SK-N-SH (cell line): ENCODE measurements around the gene ENTREP3. TPM values are rescaled to one million over a fixed set of nuclear protein-coding genes. Genes with fewer than 3 reads are reported as not detected.

Source experiments
- CTCF ChIA-PET: fragments of 300-600, 350-600 bp; formaldehyde crosslinking; extraction: SDS; loops from one replicate; lab custom pipeline; 2021; lab: Yijun Ruan, JAX
- POLR2A ChIA-PET: fragments of 350-600 bp; sonication (Branson Sonifier 250); formaldehyde crosslinking; extraction: SDS; loops from one replicate; lab custom pipeline; 2020; ENCODE audit warnings: antibody characterized with exemption, inconsistent platforms; lab: Yijun Ruan, JAX
- DNase-seq: peaks from one replicate; pipeline ENCODE4 v3.0.0; 2012
- H2AFZ ChIP-seq: fragments of 200-600 bp; sonication (generic); 2 replicates; pipeline ENCODE4 v1.8.1; 2016; ENCODE audit warnings: antibody characterized with exemption, mild to moderate bottlenecking, low read depth
- H3F3A ChIP-seq: fragments of 200-600 bp; sonication (generic); replicated peaks from 2 replicates; pipeline ENCODE3; 2016; ENCODE audit warnings: antibody characterized with exemption, mild to moderate bottlenecking; ENCODE audit not compliant: insufficient read depth
- H3K27ac ChIP-seq, 2 experiments: fragments of 200-500 bp in 1 of 2; fragments of 200-600 bp in 1 of 2; sonication (Bioruptor generic) in 1 of 2; sonication (generic), shearing (Covaris generic) in 1 of 2; 2 replicates each; pipeline versions ENCODE4 v1.5.1 to v1.6.1; 2014 to 2016; ENCODE audit warnings: low read depth in 2 of 2, inconsistent platforms in 1 of 2, low read length in 1 of 2, mild to moderate bottlenecking in 1 of 2, mixed read lengths in 1 of 2
- H3K27me3 ChIP-seq: fragments of 200-600 bp; sonication (generic), shearing (Covaris generic); 2 replicates; pipeline ENCODE4 v1.6.1; 2016; ENCODE audit warnings: mixed run types; ENCODE audit not compliant: insufficient read depth
- H3K36me3 ChIP-seq, 2 experiments: fragments of 200-500 bp in 1 of 2; fragments of 200-600 bp in 1 of 2; sonication (Bioruptor generic) in 1 of 2; sonication (generic) in 1 of 2; replicated peaks in 1 of 2; 2 replicates each; pipeline versions ENCODE3 to v1.5.1; 2014 to 2016; ENCODE audit warnings: low read length in 1 of 2, mild to moderate bottlenecking in 1 of 2; ENCODE audit not compliant: insufficient read depth in 2 of 2, control insufficient read depth in 1 of 2
- H3K4me1 ChIP-seq, 2 experiments: fragments of 200-500 bp in 1 of 2; fragments of 200-600 bp in 1 of 2; sonication (Bioruptor generic) in 1 of 2; sonication (generic), shearing (Covaris generic) in 1 of 2; 2 replicates each; pipeline versions ENCODE4 v1.5.1 to v1.6.1; 2014 to 2016; ENCODE audit warnings: low read depth in 1 of 2, low read length in 1 of 2, mixed run types in 1 of 2; ENCODE audit not compliant: insufficient read depth in 2 of 2, control insufficient read depth in 1 of 2
- H3K4me2 ChIP-seq: fragments of 200-600 bp; sonication (generic), shearing (Covaris generic); 2 replicates; pipeline ENCODE4 v1.6.1; 2017; ENCODE audit warnings: mixed run types
- H3K4me3 ChIP-seq, 2 experiments: fragments of 200-500 bp in 1 of 2; fragments of 200-600 bp in 1 of 2; sonication (Bioruptor generic) in 1 of 2; sonication (generic), shearing (Covaris generic) in 1 of 2; 2 replicates each; pipeline versions ENCODE4 v1.5.1 to v1.8.1; 2014 to 2016; ENCODE audit warnings: low read depth in 2 of 2, inconsistent platforms in 1 of 2, low read length in 1 of 2, mild to moderate bottlenecking in 1 of 2, mixed read lengths in 1 of 2, moderate library complexity in 1 of 2
- H3K79me2 ChIP-seq: fragments of 200-600 bp; sonication (generic); 2 replicates; pipeline ENCODE4 v1.8.1; 2017; ENCODE audit warnings: mild to moderate bottlenecking; ENCODE audit not compliant: insufficient read depth
- H3K9ac ChIP-seq: fragments of 200-600 bp; sonication (generic); 2 replicates; pipeline ENCODE4 v1.6.1; 2017; ENCODE audit warnings: mixed run types
- H3K9me2 ChIP-seq: fragments of 200-600 bp; sonication (generic); 2 replicates; pipeline ENCODE4 v1.6.1; 2017; ENCODE audit warnings: mixed run types
- H3K9me3 ChIP-seq: fragments of 200-600 bp; sonication (generic); 2 replicates; pipeline ENCODE4 v1.6.1; 2017; ENCODE audit warnings: mixed run types, mild to moderate bottlenecking, moderate library complexity
- H4K20me1 ChIP-seq: fragments of 200-600 bp; sonication (generic); 2 replicates; pipeline ENCODE4 v1.6.1; 2017; ENCODE audit warnings: mild to moderate bottlenecking, mixed run types; ENCODE audit not compliant: insufficient read depth
- CHD2 ChIP-seq: fragments of 150-350 bp; IDR thresholded peaks from 2 replicates; pipeline ENCODE4 v1.6.1; 2018; ENCODE audit warnings: low read length; ENCODE audit not compliant: partially characterized antibody
- ELF1 ChIP-seq: IDR thresholded peaks from 2 replicates; pipeline ENCODE4 v1.4.0; 2012
- EP300 ChIP-seq, 2 experiments: IDR thresholded peaks; 2 replicates each; pipeline versions ENCODE4 v1.4.0 to v1.6.1; 2012; ENCODE audit warnings: borderline replicate concordance in 1 of 2, low read depth in 1 of 2, low read length in 1 of 2
- EZH2phosphoT487 ChIP-seq: fragments of 200-600 bp; sonication (generic); IDR thresholded peaks from 2 replicates; pipeline ENCODE4 v1.6.1; 2017; ENCODE audit warnings: low read depth, mixed run types, mild to moderate bottlenecking, antibody characterized with exemption, moderate library complexity, borderline replicate concordance
- FOSL2 ChIP-seq: IDR thresholded peaks from 2 replicates; pipeline ENCODE4 v1.4.0; 2012; ENCODE audit warnings: low read depth, mild to moderate bottlenecking, moderate library complexity, borderline replicate concordance
- FOXM1 ChIP-seq: IDR thresholded peaks from 2 replicates; pipeline ENCODE4 v1.4.0; 2012; ENCODE audit warnings: low read depth, mild to moderate bottlenecking
- GABPA ChIP-seq: IDR thresholded peaks from 2 replicates; pipeline ENCODE4 v1.4.0; 2012; ENCODE audit warnings: low read depth, mild to moderate bottlenecking
- GATA2 ChIP-seq: sonication (generic); formaldehyde crosslinking; IDR thresholded peaks from 2 replicates; pipeline ENCODE4 v1.5.0; 2020; ENCODE audit warnings: mild to moderate bottlenecking, missing genetic modification reagents
- JUND ChIP-seq: IDR thresholded peaks from 2 replicates; pipeline ENCODE4 v1.4.0; 2012
- MEF2A ChIP-seq: IDR thresholded peaks from 2 replicates; pipeline ENCODE4 v1.4.0; 2012; ENCODE audit warnings: low read depth, borderline replicate concordance
- MXI1 ChIP-seq: IDR thresholded peaks from 2 replicates; pipeline ENCODE4 v1.6.1; 2012; ENCODE audit warnings: mild to moderate bottlenecking, low read depth, low read length, improper control_type of control experiment
- NFIC ChIP-seq: IDR thresholded peaks from 2 replicates; pipeline ENCODE4 v1.4.0; 2012; ENCODE audit warnings: borderline replicate concordance
- NRF1 ChIP-seq: IDR thresholded peaks from 2 replicates; pipeline ENCODE4 v1.6.1; 2012; ENCODE audit warnings: low read depth, mild to moderate bottlenecking, low read length
- RAD21 ChIP-seq: IDR thresholded peaks from 2 replicates; pipeline ENCODE4 v1.6.1; 2012; ENCODE audit warnings: mild to moderate bottlenecking, low read length
- RCOR1 ChIP-seq: fragments of 150-350 bp; IDR thresholded peaks from 2 replicates; pipeline ENCODE4 v1.6.1; 2017; ENCODE audit warnings: antibody characterized with exemption, low read length
- RXRA ChIP-seq: IDR thresholded peaks from 2 replicates; pipeline ENCODE4 v1.4.0; 2012; ENCODE audit warnings: low read depth, mild to moderate bottlenecking, borderline replicate concordance
- SIN3A ChIP-seq: IDR thresholded peaks from 2 replicates; pipeline ENCODE4 v1.6.1; 2012; ENCODE audit warnings: low read depth, mild to moderate bottlenecking, low read length, moderate library complexity, borderline replicate concordance
- SMC3 ChIP-seq: IDR thresholded peaks from 2 replicates; pipeline ENCODE4 v1.6.1; 2012; ENCODE audit warnings: low read depth, low read length, improper control_type of control experiment
- TAF1 ChIP-seq: IDR thresholded peaks from 2 replicates; pipeline ENCODE4 v1.6.1; 2012; ENCODE audit warnings: low read depth, mild to moderate bottlenecking, low read length, moderate library complexity, borderline replicate concordance
- TCF12 ChIP-seq: IDR thresholded peaks from 2 replicates; pipeline ENCODE4 v1.4.0; 2012
- YY1 ChIP-seq: IDR thresholded peaks from 2 replicates; pipeline ENCODE4 v1.4.0; 2012; ENCODE audit warnings: low read depth, mild to moderate bottlenecking
- WGBS: methylation state at CpG from one replicate; pipeline ENCODE4 v1.1.6; 2017; ENCODE audit warnings: low lambda C conversion rate; 5-methylcytosine and 5-hydroxymethylcytosine counted together
- polyA plus RNA-seq, 3 experiments: library from polyadenylated mRNA; depleted of rRNA; stranded (reverse); fragments of >200 nt; gene quantifications; 2 replicates each; pipeline ENCODE4 v1.2.3, GENCODE V29; 2012
- TF ChIP-seq, protein P1 (sequence below): IDR thresholded peaks from 2 replicates; pipeline ENCODE4; 2012
- TF ChIP-seq, protein P2 (sequence below): fragments of 150-350 bp; IDR thresholded peaks from 2 replicates; pipeline ENCODE4 v1.6.1; 2017; ENCODE audit warnings: antibody characterized with exemption, low read length, low read depth, borderline replicate concordance
- TF ChIP-seq, protein P3 (sequence below): IDR thresholded peaks from 2 replicates; pipeline ENCODE4 v1.4.0; 2012; ENCODE audit warnings: low read depth, borderline replicate concordance
- TF ChIP-seq, protein P4 (sequence below): fragments of 200-600 bp; sonication (generic); IDR thresholded peaks from 2 replicates; pipeline ENCODE4 v1.6.1; 2017; ENCODE audit warnings: antibody characterized with exemption, mild to moderate bottlenecking, moderate library complexity
- TF ChIP-seq, protein P5 (sequence below): IDR thresholded peaks from 2 replicates; pipeline ENCODE4 v1.4.0; 2012; ENCODE audit warnings: low read depth, borderline replicate concordance

ENTREP3 gene
- polyA plus RNA-seq, 1 of the 3 experiments (the other 2 are of a cell fraction), result 30.6 TPM

DNA sequence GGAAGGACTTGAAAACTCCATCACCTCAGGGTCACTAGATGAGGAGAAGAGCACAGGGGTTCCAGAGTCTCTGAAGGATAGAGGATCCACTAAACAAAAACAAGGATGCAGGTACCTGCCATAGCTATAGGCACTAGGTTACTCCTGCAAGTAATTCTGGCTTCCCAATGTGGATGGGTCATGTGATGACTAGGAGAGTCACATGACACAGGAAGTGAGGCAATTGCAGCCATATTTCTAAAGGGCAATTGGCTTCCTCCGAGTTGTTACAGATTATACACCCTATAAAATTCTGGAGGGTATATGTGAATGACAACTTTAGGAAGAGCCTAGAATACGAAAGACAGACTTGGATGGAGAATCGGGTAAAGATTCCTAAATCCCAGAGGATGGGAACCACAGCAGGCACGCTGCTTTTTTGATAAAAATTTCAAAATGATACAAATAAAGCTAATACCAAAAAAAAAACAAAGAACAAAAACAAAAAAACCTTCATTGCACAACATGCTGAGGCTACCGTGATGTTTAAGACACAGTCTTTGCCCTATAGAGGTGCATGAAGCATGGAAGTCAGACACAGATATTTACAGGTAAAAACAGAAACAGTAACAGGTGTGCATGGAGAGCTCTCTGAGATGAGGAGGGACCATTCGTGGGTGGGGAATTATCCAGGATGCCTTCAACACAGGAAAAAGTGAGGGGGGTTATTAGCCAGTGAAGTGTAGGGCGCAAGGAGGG lies 36.3 kb downstream of the ENTREP3 start:
- Histone ChIP-seq H3K9me2 (no peaks in the 10 kb centered on the region), H3K4me3 (peak overlapping the region in 1 of 2 experiments; percentile 33; a peak in 2 of 4 replicates), H3K4me2 (peak overlapping the region; percentile 5), H4K20me1 (no peaks in the 10 kb centered on the region), H3K36me3 (peaks cover 0 to 7% of the 10 kb centered on the region in 2 experiments), H3K9me3 (no peaks in the 10 kb centered on the region), H3K79me2 (peaks cover 9% of the 10 kb centered on the region; the same call in 1 of the 2 replicates), H2AFZ (peak overlapping the region; percentile 76), H3K4me1 (peaks cover 0 to 14% of the 10 kb centered on the region in 2 experiments; a peak in 2 of 4 replicates), H3K27me3 (no peaks in the 10 kb centered on the region), H3K9ac (peak overlapping the region; percentile 20; the same call in 1 of the 2 replicates), H3K27ac (peak overlapping the region in 1 of 2 experiments; percentile 71; a peak in 2 of 4 replicates), H3F3A (peaks cover 12% of the 10 kb centered on the region)
- CTCF ChIA-PET, result interaction anchor here (0.6 to 2.7 kb wide), 6 partner anchors 9 to 129 kb away, joined by 3 to 9 read pairs (median 6); partner anchors contain the start of gene THBS3
- POLR2A ChIA-PET, result interaction anchor here (0.6 to 2.6 kb wide), 5 partner anchors 9 to 436 kb away, joined by 3 to 11 read pairs (median 5); partner anchors contain the start of genes MTX1 and THBS3
- 29% methylated on average over 7 of the region's 7 CpGs for WGBS
- peak; percentile 77 for DNase-seq
- TF ChIP-seq, protein P1, sequence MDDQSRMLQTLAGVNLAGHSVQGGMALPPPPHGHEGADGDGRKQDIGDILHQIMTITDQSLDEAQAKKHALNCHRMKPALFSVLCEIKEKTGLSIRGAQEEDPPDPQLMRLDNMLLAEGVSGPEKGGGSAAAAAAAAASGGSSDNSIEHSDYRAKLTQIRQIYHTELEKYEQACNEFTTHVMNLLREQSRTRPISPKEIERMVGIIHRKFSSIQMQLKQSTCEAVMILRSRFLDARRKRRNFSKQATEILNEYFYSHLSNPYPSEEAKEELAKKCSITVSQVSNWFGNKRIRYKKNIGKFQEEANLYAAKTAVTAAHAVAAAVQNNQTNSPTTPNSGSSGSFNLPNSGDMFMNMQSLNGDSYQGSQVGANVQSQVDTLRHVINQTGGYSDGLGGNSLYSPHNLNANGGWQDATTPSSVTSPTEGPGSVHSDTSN, result no peak
- no peak for TF ChIP-seq SMC3
- no peak for TF ChIP-seq GATA2 (CRISPR knock-in tag)
- 0 out of 2 replicates have a peak, but pooled peaks have one; percentile 40 for TF ChIP-seq RCOR1
- no peak for TF ChIP-seq MEF2A
- TF ChIP-seq YY1, result peak; percentile 97
- no peak for TF ChIP-seq TCF12
- TF ChIP-seq, protein P2, sequence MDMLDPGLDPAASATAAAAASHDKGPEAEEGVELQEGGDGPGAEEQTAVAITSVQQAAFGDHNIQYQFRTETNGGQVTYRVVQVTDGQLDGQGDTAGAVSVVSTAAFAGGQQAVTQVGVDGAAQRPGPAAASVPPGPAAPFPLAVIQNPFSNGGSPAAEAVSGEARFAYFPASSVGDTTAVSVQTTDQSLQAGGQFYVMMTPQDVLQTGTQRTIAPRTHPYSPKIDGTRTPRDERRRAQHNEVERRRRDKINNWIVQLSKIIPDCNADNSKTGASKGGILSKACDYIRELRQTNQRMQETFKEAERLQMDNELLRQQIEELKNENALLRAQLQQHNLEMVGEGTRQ, result peak; percentile 97
- peak; percentile 58; the same call in 1 of the 2 replicates for TF ChIP-seq TAF1
- no peak for TF ChIP-seq FOSL2
- peak; percentile 47; the same call in 1 of the 2 replicates for TF ChIP-seq MXI1
- TF ChIP-seq JUND, result no peak
- TF ChIP-seq FOXM1, result no peak
- no peak for TF ChIP-seq RXRA
- TF ChIP-seq EP300 (IDR thresholded peaks at IDR 0.05; ENCODE audit: borderline replicate concordance in 1 of 2, low read depth in 1 of 2, low read length in 1 of 2), result no peak
- no peak; the same call in 1 of the 2 replicates for TF ChIP-seq RAD21
- TF ChIP-seq, protein P3, sequence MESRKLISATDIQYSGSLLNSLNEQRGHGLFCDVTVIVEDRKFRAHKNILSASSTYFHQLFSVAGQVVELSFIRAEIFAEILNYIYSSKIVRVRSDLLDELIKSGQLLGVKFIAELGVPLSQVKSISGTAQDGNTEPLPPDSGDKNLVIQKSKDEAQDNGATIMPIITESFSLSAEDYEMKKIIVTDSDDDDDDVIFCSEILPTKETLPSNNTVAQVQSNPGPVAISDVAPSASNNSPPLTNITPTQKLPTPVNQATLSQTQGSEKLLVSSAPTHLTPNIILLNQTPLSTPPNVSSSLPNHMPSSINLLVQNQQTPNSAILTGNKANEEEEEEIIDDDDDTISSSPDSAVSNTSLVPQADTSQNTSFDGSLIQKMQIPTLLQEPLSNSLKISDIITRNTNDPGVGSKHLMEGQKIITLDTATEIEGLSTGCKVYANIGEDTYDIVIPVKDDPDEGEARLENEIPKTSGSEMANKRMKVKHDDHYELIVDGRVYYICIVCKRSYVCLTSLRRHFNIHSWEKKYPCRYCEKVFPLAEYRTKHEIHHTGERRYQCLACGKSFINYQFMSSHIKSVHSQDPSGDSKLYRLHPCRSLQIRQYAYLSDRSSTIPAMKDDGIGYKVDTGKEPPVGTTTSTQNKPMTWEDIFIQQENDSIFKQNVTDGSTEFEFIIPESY, result no peak
- TF ChIP-seq, protein P4, sequence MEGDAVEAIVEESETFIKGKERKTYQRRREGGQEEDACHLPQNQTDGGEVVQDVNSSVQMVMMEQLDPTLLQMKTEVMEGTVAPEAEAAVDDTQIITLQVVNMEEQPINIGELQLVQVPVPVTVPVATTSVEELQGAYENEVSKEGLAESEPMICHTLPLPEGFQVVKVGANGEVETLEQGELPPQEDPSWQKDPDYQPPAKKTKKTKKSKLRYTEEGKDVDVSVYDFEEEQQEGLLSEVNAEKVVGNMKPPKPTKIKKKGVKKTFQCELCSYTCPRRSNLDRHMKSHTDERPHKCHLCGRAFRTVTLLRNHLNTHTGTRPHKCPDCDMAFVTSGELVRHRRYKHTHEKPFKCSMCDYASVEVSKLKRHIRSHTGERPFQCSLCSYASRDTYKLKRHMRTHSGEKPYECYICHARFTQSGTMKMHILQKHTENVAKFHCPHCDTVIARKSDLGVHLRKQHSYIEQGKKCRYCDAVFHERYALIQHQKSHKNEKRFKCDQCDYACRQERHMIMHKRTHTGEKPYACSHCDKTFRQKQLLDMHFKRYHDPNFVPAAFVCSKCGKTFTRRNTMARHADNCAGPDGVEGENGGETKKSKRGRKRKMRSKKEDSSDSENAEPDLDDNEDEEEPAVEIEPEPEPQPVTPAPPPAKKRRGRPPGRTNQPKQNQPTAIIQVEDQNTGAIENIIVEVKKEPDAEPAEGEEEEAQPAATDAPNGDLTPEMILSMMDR, result no peak
- TF ChIP-seq EZH2phosphoT487, result no peak
- no peak for TF ChIP-seq CHD2
- peak; percentile 39; the same call in 1 of the 2 replicates for TF ChIP-seq GABPA
- TF ChIP-seq, protein P5, sequence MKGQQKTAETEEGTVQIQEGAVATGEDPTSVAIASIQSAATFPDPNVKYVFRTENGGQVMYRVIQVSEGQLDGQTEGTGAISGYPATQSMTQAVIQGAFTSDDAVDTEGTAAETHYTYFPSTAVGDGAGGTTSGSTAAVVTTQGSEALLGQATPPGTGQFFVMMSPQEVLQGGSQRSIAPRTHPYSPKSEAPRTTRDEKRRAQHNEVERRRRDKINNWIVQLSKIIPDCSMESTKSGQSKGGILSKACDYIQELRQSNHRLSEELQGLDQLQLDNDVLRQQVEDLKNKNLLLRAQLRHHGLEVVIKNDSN, result peak; percentile 99
- TF ChIP-seq NFIC, result no peak
- no peak for TF ChIP-seq NRF1
- peak; percentile 87 for TF ChIP-seq ELF1
- peak; percentile 79; the same call in 1 of the 2 replicates for TF ChIP-seq SIN3A
